Endothelial cell of umbilical vein (primary cell): ENCODE measurements around the gene RFFL. TPM values are rescaled to one million over a fixed set of nuclear protein-coding genes. Genes with fewer than 3 reads are reported as not detected.
"Not testable (repeated sequence)": the region's sequence is repeated elsewhere in the genome, so short reads cannot be mapped to it uniquely, and the experiment has no call there.

ENCODE experiments used
- BruUV-seq: library from RNA; stranded (reverse); fragments of 400-500 nt; replicated peaks from 2 replicates; lab custom pipeline; 2021; lab: Mats Ljungman, UMichigan
- CTCF ChIA-PET: fragments of 300-600, 350-600 bp; sonication (Branson Sonifier 250); formaldehyde crosslinking; loops from one replicate; lab custom pipeline; 2021; ENCODE audit warnings: antibody characterized with exemption, inconsistent platforms; lab: Charles Lee
- POLR2A ChIA-PET: fragments of 300-600, 350-600 bp; sonication (Branson Sonifier 250); formaldehyde crosslinking; loops from one replicate; lab custom pipeline; 2021; ENCODE audit warnings: antibody characterized with exemption, inconsistent platforms; lab: Charles Lee
- DNase-seq: peaks from one replicate; pipeline ENCODE4 v3.0.0-alpha.2; 2011; ENCODE audit warnings: low read depth, low spot score
- FAIRE-seq: peaks from 2 replicates; lab custom pipeline; 2011; peaks lifted over from hg19 to GRCh38; lab: Jason Lieb, UNC
- H2AFZ ChIP-seq: 2 replicates; pipeline ENCODE4 v1.6.0; 2012; ENCODE audit warnings: low read depth, low read length, control low read depth, inconsistent platforms
- H3K27ac ChIP-seq: 2 replicates; pipeline ENCODE4 v1.5.1; 2011; ENCODE audit warnings: low read depth, mild to moderate bottlenecking, control low read depth, low read length, moderate library complexity; ENCODE audit not compliant: insufficient read depth
- H3K27me3 ChIP-seq, 2 experiments: 2 replicates each; pipeline versions ENCODE4 v1.6.0 to v1.6.1; 2011; ENCODE audit warnings: low read length in 2 of 2, mixed read lengths in 1 of 2; ENCODE audit not compliant: control insufficient read depth in 2 of 2, insufficient read depth in 2 of 2
- H3K36me3 ChIP-seq, 2 experiments: 2 replicates in 1 of 2; 3 replicates in 1 of 2; pipeline ENCODE4 v1.5.1; 2011; ENCODE audit warnings: low read length in 2 of 2, mild to moderate bottlenecking in 1 of 2, moderate library complexity in 1 of 2; ENCODE audit not compliant: control insufficient read depth in 2 of 2, insufficient read depth in 2 of 2; ENCODE audit errors: extremely low read depth in 1 of 2
- H3K4me1 ChIP-seq: 3 replicates; pipeline ENCODE4 v1.5.1; 2011; ENCODE audit warnings: mild to moderate bottlenecking, low read length; ENCODE audit not compliant: control insufficient read depth, insufficient read depth; ENCODE audit errors: extremely low read depth
- H3K4me2 ChIP-seq: 2 replicates; pipeline ENCODE4 v1.6.1; 2011; ENCODE audit warnings: low read length, control low read depth, mixed read lengths; ENCODE audit not compliant: insufficient read depth
- H3K4me3 ChIP-seq, 3 experiments: fragments of 200-600 bp in 1 of 3; sonication (generic), shearing (Covaris generic) in 1 of 3; replicated peaks in 1 of 3; 2 replicates each; pipeline ENCODE4 v1.5.1; 2011 to 2016; ENCODE audit warnings: control low read depth in 3 of 3, low read length in 3 of 3, mild to moderate bottlenecking in 2 of 3, inconsistent platforms in 1 of 3, low read depth in 1 of 3, moderate library complexity in 1 of 3; ENCODE audit not compliant: insufficient read depth in 1 of 3
- H3K79me2 ChIP-seq: 2 replicates; pipeline ENCODE4 v1.6.0; 2012; ENCODE audit warnings: low read length, inconsistent platforms; ENCODE audit not compliant: control insufficient read depth, insufficient read depth
- H3K9ac ChIP-seq: replicated peaks from 2 replicates; pipeline ENCODE3; 2011; ENCODE audit warnings: low read length, control low read depth; ENCODE audit not compliant: insufficient read depth; ENCODE audit errors: extremely low read depth
- H3K9me1 ChIP-seq: replicated peaks from 3 replicates; pipeline ENCODE4 v1.6.0; 2011; ENCODE audit warnings: mild to moderate bottlenecking, low read length; ENCODE audit not compliant: control insufficient read depth, insufficient read depth; ENCODE audit errors: extremely low read depth
- H3K9me3 ChIP-seq: replicated peaks from 2 replicates; pipeline ENCODE4 v1.5.1; 2012; ENCODE audit warnings: low read length, inconsistent platforms; ENCODE audit not compliant: control insufficient read depth, insufficient read depth
- H4K20me1 ChIP-seq: replicated peaks from 2 replicates; pipeline ENCODE3; 2011; ENCODE audit warnings: mild to moderate bottlenecking, low read length; ENCODE audit not compliant: control insufficient read depth, insufficient read depth; ENCODE audit errors: extremely low read depth
- CTCF ChIP-seq, 2 donors: IDR thresholded peaks; 1 replicate in 1 of 2; 2 replicates in 1 of 2; pipeline ENCODE4 v1.5.1; 2011; ENCODE audit warnings: low read length in 2 of 2, mild to moderate bottlenecking in 2 of 2, moderate library complexity in 2 of 2, control low read depth in 1 of 2, inconsistent platforms in 1 of 2, low read depth in 1 of 2; ENCODE audit not compliant: insufficient read depth in 1 of 2; ENCODE audit errors: extremely low read depth in 1 of 2
- EZH2 ChIP-seq: IDR thresholded peaks from 2 replicates; pipeline ENCODE4 v1.6.1; 2012; ENCODE audit warnings: borderline replicate concordance, low read depth, mild to moderate bottlenecking, moderate library complexity, low read length, inconsistent platforms; ENCODE audit not compliant: severe bottlenecking
- FOS ChIP-seq: IDR thresholded peaks from 2 replicates; pipeline ENCODE4 v1.6.1; 2011; ENCODE audit warnings: mild to moderate bottlenecking, low read length, moderate library complexity, borderline replicate concordance; ENCODE audit not compliant: insufficient read depth
- GATA2 ChIP-seq: IDR thresholded peaks from 2 replicates; pipeline ENCODE4 v1.7.0; 2011; ENCODE audit warnings: low read depth, mild to moderate bottlenecking, moderate library complexity, mixed read lengths, low read length; ENCODE audit not compliant: insufficient read length, insufficient read depth
- JUN ChIP-seq: IDR thresholded peaks from 2 replicates; pipeline ENCODE4 v1.6.1; 2011; ENCODE audit warnings: borderline replicate concordance, low read depth; ENCODE audit not compliant: insufficient read length, insufficient read depth
- MAX ChIP-seq: IDR thresholded peaks from 2 replicates; pipeline ENCODE4 v1.6.1; 2011; ENCODE audit not compliant: insufficient read depth, insufficient read length
- MYC ChIP-seq: IDR thresholded peaks from one replicate; pipeline ENCODE4 v1.6.1; 2011; ENCODE audit warnings: mild to moderate bottlenecking, low read depth, low read length
- POLR2A ChIP-seq: IDR thresholded peaks from 2 replicates; pipeline ENCODE4 v1.6.1; 2012; ENCODE audit warnings: low read depth, mild to moderate bottlenecking, control low read depth, low read length
- POLR2AphosphoS5 ChIP-seq: IDR thresholded peaks from 2 replicates; pipeline ENCODE4 v1.6.1; 2012; ENCODE audit warnings: low read depth, mild to moderate bottlenecking, control low read depth, low read length, moderate library complexity; ENCODE audit not compliant: insufficient read depth
- dilution Hi-C: fragments of 300-500 bp; cut with MboI; formaldehyde crosslinking; loops from one replicate; pipeline ENCODE4 v1.15.0; 2019; ENCODE audit warnings: low sequenced_read_pairs; ENCODE audit not compliant: extremely low pct_ligation_motif_present
- intact Hi-C: fragments of 100-400 bp; cut with micrococcal nuclease; formaldehyde crosslinking; loops from one replicate; pipeline ENCODE4 v1.10.0; 2022
- polyA plus RNA-seq, 4 experiments: library from polyadenylated mRNA; depleted of rRNA in 3 of 4; stranded (reverse) in 3 of 4; unstranded in 1 of 4; fragments of >200 nt; gene quantifications; 2 replicates each; pipeline versions ENCODE4 v1.2.1 to v1.2.3, GENCODE V29; 2011 to 2012; ENCODE audit warnings: missing spikeins in 1 of 4
- total RNA-seq: library from RNA; stranded (reverse); gene quantifications from 2 replicates; pipeline ENCODE4 v1.2.3, GENCODE V29; 2021

The RFFL gene
- total and polyA plus RNA-seq, 2 donors (not counting 3 experiments of a cell fraction or from before 2014, with no cell fraction given), result 7.0 to 14.1 TPM

- intact Hi-C loops (no loop called here), dilution Hi-C loops (no loop called here)
- H3K27ac ChIP-seq, result peak overlapping the region; percentile 62
- H2AFZ ChIP-seq, result no peak overlapping the region
- peak overlapping the region; percentile 3 for H3K9ac ChIP-seq
- H3K79me2 ChIP-seq, result no peaks in the 10 kb centered on the region
- no peaks in the 10 kb centered on the region for H4K20me1 ChIP-seq
- H3K9me3 ChIP-seq, result no peaks in the 10 kb centered on the region
- no peak for TF ChIP-seq CTCF (IDR thresholded peaks at IDR 0.05; ENCODE audit: extremely low read depth in 1 of 2, insufficient read depth in 1 of 2, low read depth in 1 of 2, low read length in 2 of 2)
- TF ChIP-seq GATA2, result peak; percentile 36
- TF ChIP-seq JUN, result peak; percentile 19
- TF ChIP-seq POLR2A, result no peak
- peak; percentile 74 for TF ChIP-seq FOS
- TF ChIP-seq MAX, result no peak
- no peak for TF ChIP-seq MYC
- no peak for TF ChIP-seq POLR2AphosphoS5
- TF ChIP-seq EZH2, result no peak
- H3K4me2 ChIP-seq, result peak overlapping the region; percentile 59
- DNase-seq (peak; percentile 73), FAIRE-seq (peak; percentile 91)
- H3K36me3 ChIP-seq, result no peaks in the 10 kb centered on the region
- H3K4me1 ChIP-seq, result peaks cover 12% of the 10 kb centered on the region
- CTCF ChIA-PET, result interaction anchor here (0.7 to 1.7 kb wide), 7 partner anchors 9 to 91 kb away, joined by 3 to 8 read pairs (median 3); partner anchors contain the start of gene RFFL
- BruUV-seq, result no TSS peak
- H3K4me3 ChIP-seq, result no peak overlapping the region
- no peaks in the 10 kb centered on the region for H3K9me1 ChIP-seq
- POLR2A ChIA-PET, result interaction anchor here (1.2 kb wide), 1 partner anchor 35 kb away, joined by 6 read pairs; the partner anchor contains the start of gene RFFL
- H3K27me3 ChIP-seq, result no peaks in the 10 kb centered on the region
Observed at GRCh38 chr17:35028531-35029262, 34.8 kb downstream of the RFFL start.

DNA sequence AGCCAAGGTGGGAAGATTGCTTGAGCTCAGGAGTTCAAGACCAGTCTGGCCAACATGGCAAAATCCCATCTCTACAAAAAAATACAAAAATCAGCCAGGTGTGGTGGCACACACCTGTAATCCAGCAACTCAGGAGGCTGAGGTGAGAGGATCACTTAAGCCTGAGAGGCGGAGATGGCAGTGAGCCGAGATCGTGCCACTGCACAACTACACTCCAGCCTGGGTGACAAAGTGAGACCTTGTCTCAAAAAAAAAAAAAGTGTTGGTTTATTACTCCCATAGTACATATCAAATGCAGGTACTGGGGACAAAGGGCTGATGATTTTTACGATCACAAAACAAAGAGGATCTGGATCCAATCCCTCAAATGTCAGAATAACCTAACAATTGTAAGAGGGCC, 35.4 kb downstream of the RFFL start:
- H3K27me3 ChIP-seq, H3K36me3 ChIP-seq, intact Hi-C loops, FAIRE-seq, H3K9me1 ChIP-seq, BruUV-seq, DNase-seq, H3K4me3 ChIP-seq, dilution Hi-C loops, H3K9ac ChIP-seq, H2AFZ ChIP-seq, H3K9me3 ChIP-seq, H3K79me2 ChIP-seq, H4K20me1 ChIP-seq: not testable (repeated sequence)
- ChIA-PET CTCF (interaction anchor here (0.7 to 1.7 kb wide), 6 partner anchors 9 to 62 kb away, joined by 3 to 8 read pairs (median 4); partner anchors contain the start of gene RFFL), POLR2A (interaction anchor here (1.2 kb wide), 1 partner anchor 35 kb away, joined by 6 read pairs; the partner anchor contains the start of gene RFFL)
- Histone ChIP-seq H3K27ac (peak overlapping the region; percentile 62), H3K4me1 (peaks cover 17% of the 10 kb centered on the region), H3K4me2 (peak overlapping the region; percentile 59)
